Muscle layer of duodenum (tissue), 2 donors: ENCODE data around the gene WWOX.

Experiments used
- H3K27ac ChIP-seq: one replicate; pipeline ENCODE4 v1.7.0; 2013; ENCODE audit warnings: mild to moderate bottlenecking, low read length
- H3K27me3 ChIP-seq: one replicate; pipeline ENCODE4 v1.7.0; 2013; ENCODE audit warnings: low read depth, mild to moderate bottlenecking, control low read depth, low read length
- H3K36me3 ChIP-seq, 2 donors: one replicate each; pipeline ENCODE4 v1.7.0; 2013; ENCODE audit warnings: low read length in 2 of 2, control low read depth in 1 of 2, mild to moderate bottlenecking in 1 of 2; ENCODE audit not compliant: insufficient read depth in 2 of 2, control insufficient read depth in 1 of 2
- H3K4me1 ChIP-seq, 2 donors: one replicate each; pipeline ENCODE4 v1.7.0; 2013; ENCODE audit warnings: low read length in 2 of 2, mild to moderate bottlenecking in 2 of 2, control low read depth in 1 of 2, moderate library complexity in 1 of 2; ENCODE audit not compliant: insufficient read depth in 2 of 2, control insufficient read depth in 1 of 2
- H3K4me3 ChIP-seq, 2 donors: one replicate each; pipeline ENCODE4 v1.7.0; 2013; ENCODE audit warnings: low read length in 2 of 2, low read depth in 1 of 2, mild to moderate bottlenecking in 1 of 2
- H3K9me3 ChIP-seq, 2 donors: one replicate each; pipeline ENCODE4 v1.7.0; 2013; ENCODE audit warnings: low read length in 2 of 2, control low read depth in 1 of 2, mild to moderate bottlenecking in 1 of 2; ENCODE audit not compliant: control insufficient read depth in 1 of 2
- donor health status: healthy.

Gene WWOX

DNA sequence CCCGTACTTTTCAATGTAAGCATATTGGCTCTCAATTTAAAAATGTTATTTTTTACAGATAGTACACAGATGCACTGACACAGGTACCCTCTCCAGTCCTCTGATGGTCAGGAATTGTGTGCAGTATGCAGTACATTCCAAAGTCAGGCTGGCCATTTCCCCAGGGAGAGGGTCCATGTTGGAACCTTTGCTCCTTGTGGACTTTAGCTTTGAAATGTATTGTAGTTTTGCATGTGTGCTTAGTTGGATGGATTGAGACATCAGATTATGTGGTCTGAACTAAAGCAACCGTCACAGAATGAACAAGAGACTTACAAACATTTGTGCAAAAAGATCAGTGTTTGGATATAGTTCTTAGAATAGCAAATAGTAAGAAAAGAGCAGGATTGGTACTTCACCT is 381.1 kb downstream of the WWOX start:
- Histone ChIP-seq H3K4me1 (no peaks in the 10 kb centered on the region), H3K9me3 (no peaks in the 10 kb centered on the region), H3K27me3 (no peaks in the 10 kb centered on the region), H3K36me3 (no peaks in the 10 kb centered on the region), H3K4me3 (no peak overlapping the region), H3K27ac (no peak overlapping the region)

DNA sequence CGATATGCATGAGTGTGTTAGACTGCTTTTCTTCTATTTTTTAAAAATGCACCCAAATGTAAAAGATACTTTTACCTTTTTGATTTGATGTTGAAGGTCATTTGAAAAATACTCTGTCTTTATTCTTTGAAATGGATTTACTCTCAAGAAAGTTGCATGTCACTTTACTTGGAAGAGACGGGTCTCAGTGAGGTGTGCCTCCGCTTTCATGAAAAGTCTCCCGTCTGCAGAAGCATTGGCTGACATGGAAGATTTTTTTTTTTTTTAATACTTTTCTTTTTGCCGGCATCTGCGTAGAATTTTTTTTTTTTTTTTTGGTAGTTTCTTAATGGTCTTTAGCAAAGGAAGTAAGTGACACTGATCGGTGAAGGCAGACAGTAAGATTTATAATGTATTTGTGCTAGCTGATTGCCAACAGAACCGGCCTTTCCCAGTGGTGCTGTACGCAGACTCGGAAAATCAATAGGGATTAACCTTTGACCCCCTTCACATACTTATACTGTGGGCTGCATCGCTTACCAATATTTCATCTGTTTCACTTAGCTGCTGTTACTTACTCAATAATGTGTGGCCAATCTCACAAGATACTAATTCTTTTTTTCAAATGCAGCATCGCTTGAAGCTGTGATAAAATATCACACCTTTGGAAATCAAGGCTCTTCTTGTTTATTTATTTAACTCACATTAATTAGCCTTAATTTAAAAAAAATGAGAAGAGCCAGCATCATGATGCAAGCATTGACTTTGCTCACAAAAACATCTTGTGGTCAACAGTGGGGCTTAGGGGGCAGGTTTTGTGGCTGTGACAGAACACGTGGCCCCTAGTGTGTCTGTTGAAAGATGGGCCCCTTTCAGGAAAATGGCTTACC is 383.9 kb downstream of the WWOX start:
- Histone ChIP-seq H3K4me1 (no peaks in the 10 kb centered on the region), H3K9me3 (no peaks in the 10 kb centered on the region), H3K27me3 (no peaks in the 10 kb centered on the region), H3K36me3 (no peaks in the 10 kb centered on the region), H3K4me3 (no peak overlapping the region), H3K27ac (no peak overlapping the region)

DNA sequence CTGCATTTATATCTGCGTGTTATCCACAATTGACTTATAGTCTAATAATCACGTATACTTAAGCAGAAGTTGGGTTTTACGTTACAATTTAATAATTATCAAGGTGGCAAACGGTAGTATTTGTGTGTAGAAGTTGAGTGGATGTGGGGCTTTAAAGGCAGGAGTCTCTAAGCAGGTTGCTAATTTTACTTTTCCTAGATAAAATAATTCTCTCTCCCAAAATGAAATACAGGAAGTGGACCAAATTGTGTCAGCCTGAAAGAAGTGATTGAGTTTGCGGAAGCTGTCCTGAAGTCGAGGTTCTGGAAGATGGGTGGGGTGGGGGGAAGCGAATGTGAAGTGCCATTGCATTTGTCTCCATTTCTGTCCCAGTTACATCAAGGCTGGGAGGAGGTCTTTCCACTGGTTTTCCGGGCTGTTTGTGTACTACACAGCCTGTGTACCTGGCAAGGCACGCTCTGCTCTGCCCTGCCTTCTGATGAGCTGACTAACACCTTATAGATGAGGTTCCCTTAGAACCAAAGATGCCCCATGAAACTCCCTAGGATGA is 385.1 kb downstream of the WWOX start:
- H3K27me3 ChIP-seq: no peaks in the 10 kb centered on the region
- no peak overlapping the region for H3K4me3 ChIP-seq
- H3K27ac ChIP-seq: no peak overlapping the region
- H3K36me3 ChIP-seq: no peaks in the 10 kb centered on the region
- H3K4me1 ChIP-seq: peaks cover 0 to 4% of the 10 kb centered on the region in 2 donors
- H3K9me3 ChIP-seq: no peaks in the 10 kb centered on the region

DNA sequence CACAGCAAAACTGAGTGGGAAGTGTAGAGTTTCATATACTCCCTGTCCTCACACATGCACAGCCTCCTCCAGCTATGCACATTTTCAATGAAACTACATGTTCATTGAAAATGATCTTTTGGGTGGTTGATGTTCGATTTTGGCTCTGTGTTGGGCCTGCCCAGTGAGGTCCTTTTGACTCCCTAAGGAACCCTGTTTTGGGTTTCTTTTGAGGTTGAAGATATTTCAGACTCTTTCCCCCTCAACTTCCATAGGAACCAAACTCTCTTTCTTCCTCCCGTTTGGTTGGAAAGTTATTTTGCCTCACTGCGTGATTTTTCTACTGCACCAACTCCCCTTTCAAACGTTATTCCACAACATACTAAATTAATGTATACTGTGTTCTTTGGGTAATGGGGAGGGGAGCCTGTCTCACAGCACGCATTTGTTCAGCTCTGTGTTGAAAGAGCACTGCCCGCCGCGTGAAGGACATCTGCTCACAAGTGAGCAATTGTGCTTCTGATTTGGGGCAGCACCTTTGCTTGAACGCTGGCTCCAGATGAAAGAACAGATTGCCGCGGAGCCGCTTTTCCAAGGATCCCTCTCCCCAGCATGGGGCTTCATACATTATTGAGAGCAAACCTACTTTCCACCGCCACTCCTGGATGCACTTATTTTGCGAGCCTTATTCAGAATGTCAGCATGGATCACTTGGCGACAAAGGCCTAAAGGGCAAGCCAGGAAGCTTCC is 385.9 kb downstream of the WWOX start:
- no peaks in the 10 kb centered on the region for H3K27me3 ChIP-seq
- no peak overlapping the region for H3K4me3 ChIP-seq
- H3K27ac ChIP-seq: no peak overlapping the region

DNA sequence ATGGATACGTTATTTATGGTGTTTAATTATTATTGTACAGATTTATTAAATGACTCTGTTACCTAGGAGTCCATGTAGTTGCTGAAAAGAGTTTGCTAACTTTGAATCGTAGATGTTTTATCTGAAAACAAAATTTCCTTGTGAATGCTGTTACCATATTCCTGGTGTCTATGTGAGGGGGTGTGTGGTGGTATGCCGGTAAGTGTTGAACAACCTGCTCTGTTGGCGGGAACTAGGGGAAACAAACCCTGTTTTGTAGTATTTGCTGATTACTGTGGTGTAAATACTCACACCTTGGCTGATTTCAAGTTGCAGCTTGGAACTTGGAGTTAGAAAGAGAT is 386.4 kb downstream of the WWOX start:
- Histone ChIP-seq H3K9me3 (no peaks in the 10 kb centered on the region), H3K27ac (no peak overlapping the region), H3K4me3 (no peak overlapping the region), H3K36me3 (no peaks in the 10 kb centered on the region), H3K27me3 (no peaks in the 10 kb centered on the region), H3K4me1 (peaks cover 0 to 7% of the 10 kb centered on the region in 2 donors)

More for the DNA sequence above, 385.9 kb downstream of the WWOX start:
- Histone ChIP-seq H3K9me3 (no peaks in the 10 kb centered on the region), H3K36me3 (no peaks in the 10 kb centered on the region), H3K4me1 (peaks cover 0 to 4% of the 10 kb centered on the region in 2 donors)

DNA sequence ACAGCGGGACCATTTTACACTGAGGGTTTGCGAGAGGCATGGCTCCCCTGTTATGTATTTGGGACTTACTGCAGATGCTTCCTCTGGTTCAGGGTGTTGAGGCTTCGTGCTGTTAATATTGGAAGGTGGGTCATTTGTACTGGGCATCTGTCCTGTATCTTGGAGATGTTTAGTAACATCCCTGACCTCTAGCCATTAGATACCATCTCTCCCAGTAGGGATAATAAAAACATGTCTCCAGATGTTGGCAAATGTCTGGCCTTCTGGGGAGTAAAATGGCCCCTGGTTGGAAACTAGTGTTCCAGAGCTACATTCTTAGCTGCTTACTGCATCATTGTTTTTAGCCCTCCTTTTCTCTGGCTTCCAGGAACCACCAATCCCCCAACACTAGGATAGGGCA is 388.0 kb downstream of the WWOX start:
- Histone ChIP-seq H3K4me1 (peaks cover 0 to 8% of the 10 kb centered on the region in 2 donors), H3K36me3 (no peaks in the 10 kb centered on the region), H3K27me3 (no peaks in the 10 kb centered on the region)

DNA sequence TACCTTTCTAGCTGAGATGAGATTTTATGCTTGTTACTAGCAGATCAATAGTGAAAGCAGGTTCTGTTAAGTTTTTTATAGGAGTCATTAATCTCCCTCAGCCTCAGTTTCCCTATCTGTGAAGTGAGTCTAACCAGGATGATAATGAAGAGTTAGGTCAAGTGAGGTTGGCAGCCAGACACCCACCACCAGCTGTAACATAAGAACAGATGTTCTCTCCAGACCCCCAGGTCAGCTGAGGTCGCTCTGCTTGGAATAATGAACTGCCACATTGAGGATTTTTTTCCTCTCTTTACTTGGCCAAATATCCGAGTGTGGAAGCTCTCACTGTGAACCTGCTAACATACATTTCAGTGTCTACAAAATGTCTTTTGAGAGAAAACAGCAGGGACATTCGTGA is 389.6 kb downstream of the WWOX start:
- no peaks in the 10 kb centered on the region for H3K9me3 ChIP-seq
- H3K4me1 ChIP-seq: peaks cover 0 to 8% of the 10 kb centered on the region in 2 donors
- no peak overlapping the region for H3K4me3 ChIP-seq
- H3K36me3 ChIP-seq: no peaks in the 10 kb centered on the region
- H3K27me3 ChIP-seq: no peaks in the 10 kb centered on the region
- H3K27ac ChIP-seq: no peak overlapping the region

More for the DNA sequence above, 388.0 kb downstream of the WWOX start:
- no peaks in the 10 kb centered on the region for H3K9me3 ChIP-seq
- no peak overlapping the region for H3K4me3 ChIP-seq
- no peak overlapping the region for H3K27ac ChIP-seq

DNA sequence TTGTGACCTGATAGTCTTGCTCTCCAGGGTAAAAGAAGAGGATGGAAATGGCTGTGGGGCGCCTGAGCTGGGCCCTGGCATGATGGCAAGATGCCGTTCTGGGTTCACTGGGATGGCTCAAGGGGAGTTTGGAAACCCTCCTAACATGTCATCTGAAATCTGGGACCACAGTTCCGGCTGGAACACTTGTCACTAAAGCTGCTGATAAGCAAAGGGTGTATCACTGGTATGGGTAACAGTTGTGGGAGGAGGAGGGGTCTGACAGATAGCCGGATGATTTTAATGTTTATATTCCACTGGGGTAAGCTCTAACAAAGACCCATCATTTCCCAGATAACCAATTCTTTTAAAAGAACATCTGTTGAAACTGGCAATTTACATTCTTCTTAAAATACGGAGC is 390.2 kb downstream of the WWOX start:
- Histone ChIP-seq H3K36me3 (no peaks in the 10 kb centered on the region), H3K4me3 (no peak overlapping the region), H3K27me3 (no peaks in the 10 kb centered on the region), H3K27ac (no peak overlapping the region), H3K9me3 (no peaks in the 10 kb centered on the region), H3K4me1 (peaks cover 0 to 8% of the 10 kb centered on the region in 2 donors)

DNA sequence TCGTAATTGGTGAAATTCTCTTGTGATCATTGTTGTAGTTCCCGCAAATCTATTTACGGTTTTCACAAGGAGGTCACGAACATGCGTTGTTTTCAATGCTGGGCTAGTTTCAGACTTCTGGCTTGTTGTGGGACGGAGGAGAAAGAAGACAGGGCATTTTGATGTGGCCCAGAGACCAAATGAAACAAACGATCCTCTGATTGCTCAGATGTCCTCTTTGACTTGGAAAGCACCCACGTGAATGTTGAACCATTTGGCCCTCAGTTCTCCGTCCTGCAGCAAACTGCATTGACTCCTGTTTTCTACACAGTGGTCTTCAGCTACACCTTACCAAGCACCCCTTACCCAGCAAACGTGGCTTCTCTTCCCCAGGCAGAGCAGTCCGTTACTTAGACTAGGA is 391.0 kb downstream of the WWOX start:
- Histone ChIP-seq H3K4me3 (no peak overlapping the region), H3K36me3 (no peaks in the 10 kb centered on the region), H3K27me3 (no peaks in the 10 kb centered on the region), H3K4me1 (peaks cover 0 to 8% of the 10 kb centered on the region in 2 donors), H3K27ac (no peak overlapping the region), H3K9me3 (no peaks in the 10 kb centered on the region)

DNA sequence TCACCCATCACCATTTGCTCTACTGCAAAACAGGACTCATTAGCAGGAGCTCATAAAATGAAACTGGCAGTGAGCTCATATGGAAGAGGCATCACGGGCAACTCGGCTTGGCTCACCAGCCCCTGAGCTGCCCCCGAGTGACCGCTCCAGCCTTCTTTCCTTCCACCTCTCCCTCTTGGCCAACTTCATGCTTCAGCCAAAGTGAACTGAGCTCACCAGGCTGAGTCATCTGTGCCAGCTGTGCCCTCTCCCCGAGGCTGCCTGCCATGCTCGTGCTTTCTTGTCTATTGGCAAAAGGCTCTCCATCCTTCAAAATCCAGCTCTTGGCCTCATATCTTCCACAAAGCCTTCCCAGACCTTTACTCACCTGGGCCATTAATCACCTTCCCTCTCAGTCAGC is 391.4 kb downstream of the WWOX start:
- Histone ChIP-seq H3K4me1 (peaks cover 0 to 8% of the 10 kb centered on the region in 2 donors), H3K36me3 (no peaks in the 10 kb centered on the region), H3K9me3 (no peaks in the 10 kb centered on the region), H3K27ac (no peak overlapping the region), H3K4me3 (no peak overlapping the region), H3K27me3 (no peaks in the 10 kb centered on the region)

DNA sequence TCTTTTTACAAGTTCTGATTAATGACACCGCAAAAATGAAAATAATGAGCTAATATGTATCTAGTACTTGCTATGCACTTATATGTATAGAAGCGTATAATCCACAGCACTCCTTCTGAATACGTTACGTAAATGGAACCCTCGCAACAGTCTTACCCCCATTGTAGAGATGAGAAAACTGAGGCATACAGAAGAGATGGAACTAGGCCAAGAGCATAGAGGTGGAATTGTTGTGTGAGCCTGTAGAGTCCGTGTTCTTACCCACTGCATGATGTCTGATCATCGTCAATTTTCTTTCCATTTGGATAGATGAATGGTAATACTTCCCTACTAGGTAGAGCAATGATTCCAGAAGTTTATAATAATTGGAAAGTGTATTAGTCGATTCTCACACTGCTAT is 394.1 kb downstream of the WWOX start:
- H3K27ac ChIP-seq: no peak overlapping the region
- H3K27me3 ChIP-seq: no peaks in the 10 kb centered on the region
- H3K36me3 ChIP-seq: no peaks in the 10 kb centered on the region
- no peak overlapping the region for H3K4me3 ChIP-seq
- peaks cover 0 to 8% of the 10 kb centered on the region in 2 donors for H3K4me1 ChIP-seq
- H3K9me3 ChIP-seq: no peaks in the 10 kb centered on the region
